T-helper 22 cell (primary cell): ENCODE data around the gene ARL4A.

Experiments used
- DNase-seq: peaks from one replicate; pipeline ENCODE4 v3.0.0-alpha.2; 2020; ENCODE audit warnings: low read depth

Gene ARL4A

GRCh38 chr7:12703881-12704280 lies 16.4 kb downstream of the ARL4A start:
- DNase-seq: no peak

- no peak for DNase-seq
These were observed 18.4 kb downstream of the ARL4A start for GRCh38 chr7:12705878-12706277.

- no peak for DNase-seq
These were observed 19.6 kb downstream of the ARL4A start for GRCh38 chr7:12706900-12707536.

- DNase-seq: no peak
These were observed 20.9 kb downstream of the ARL4A start for GRCh38 chr7:12708314-12708713.

- DNase-seq: no peak
These were observed 22.5 kb downstream of the ARL4A start for GRCh38 chr7:12709726-12710502.

- no peak for DNase-seq
These were observed 23.7 kb downstream of the ARL4A start for GRCh38 chr7:12711124-12711523.

- DNase-seq: no peak
These were observed 24.8 kb downstream of the ARL4A start for GRCh38 chr7:12712236-12712635.

- no peak for DNase-seq
These were observed 26.4 kb downstream of the ARL4A start for GRCh38 chr7:12713625-12714378.

GRCh38 chr7:12714379-12714737 lies 26.9 kb downstream of the ARL4A start:
- DNase-seq: no peak

- no peak for DNase-seq
These were observed 28.1 kb downstream of the ARL4A start for GRCh38 chr7:12715372-12716133.

- DNase-seq: no peak
These were observed 28.8 kb downstream of the ARL4A start for GRCh38 chr7:12716134-12716681.

- no peak for DNase-seq
These were observed 29.3 kb downstream of the ARL4A start for GRCh38 chr7:12716722-12717121.

GRCh38 chr7:12719141-12719919 lies 31.9 kb downstream of the ARL4A start:
- no peak for DNase-seq

GRCh38 chr7:12719981-12720865 lies 32.8 kb downstream of the ARL4A start:
- DNase-seq: no peak

GRCh38 chr7:12721286-12721830 lies 33.9 kb downstream of the ARL4A start:
- DNase-seq: no peak

GRCh38 chr7:12722136-12722535 lies 34.7 kb downstream of the ARL4A start:
- no peak for DNase-seq

GRCh38 chr7:12722636-12723605 lies 35.5 kb downstream of the ARL4A start:
- no peak for DNase-seq

GRCh38 chr7:12725575-12726316 lies 38.3 kb downstream of the ARL4A start:
- DNase-seq: no peak
